HG02970 (cell line): ENCODE measurements around the gene CD1D.

Source experiments
- ATAC-seq: cut with Tn5 transposase; IDR thresholded peaks from one replicate; pipeline ENCODE4 v1.9.1; 2021; ENCODE audit warnings: mild to moderate bottlenecking, moderate library complexity, moderate number of reproducible peaks; ENCODE audit not compliant: unreplicated experiment, low FRiP score

Gene CD1D

DNA sequence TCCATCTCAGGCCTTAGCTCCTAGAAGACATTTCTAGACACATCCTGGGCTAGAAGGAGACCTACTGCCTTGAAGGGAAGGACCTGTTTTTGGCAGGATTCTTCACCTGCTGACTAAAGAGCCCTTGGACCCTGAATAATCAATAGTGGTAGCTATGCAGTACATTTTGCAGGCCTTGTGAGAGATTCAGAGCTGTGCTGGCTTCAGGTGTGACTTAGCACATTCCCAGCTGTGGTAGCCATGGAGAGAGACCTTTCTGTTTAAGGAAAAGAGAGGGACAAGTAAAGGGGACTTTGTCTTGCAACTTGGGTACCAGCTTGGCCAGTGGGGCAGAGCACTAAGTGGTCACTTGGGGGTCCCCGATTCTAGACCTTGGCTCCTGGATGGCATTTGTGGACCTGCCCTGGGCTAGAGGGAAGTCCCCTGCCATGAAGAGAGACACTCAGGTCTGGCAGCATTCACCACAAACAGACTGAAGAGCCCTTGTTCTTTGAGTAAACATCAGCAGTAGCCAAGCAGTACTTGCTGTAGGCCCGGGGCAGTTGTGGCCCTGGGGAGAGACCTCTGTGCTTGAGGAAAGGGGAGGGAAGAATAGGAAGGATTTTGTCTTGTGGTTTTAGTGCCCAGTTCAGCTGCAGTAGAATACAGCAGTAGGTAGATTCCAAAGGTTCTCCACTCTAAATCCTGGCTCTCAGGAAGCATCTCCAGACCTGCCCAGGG, 47.4 kb downstream of the CD1D start:
- ATAC-seq = no peak
